ENCODE results near the gene CYP2R1.
A peak's percentile ranks its signal among the peaks of the same experiment; 100 is the strongest.

CYP2R1 gene

GRCh38 chr11:14892036-14892556 is at the start of gene CYP2R1:
Gene CYP2R1, minus strand, starts transcription at chr11:14892231. Its CDS starts 26 bp downstream, at chr11:14892205.
- DNase-seq (ENCODE audit: low read depth): peak; percentile 82

- DNase-seq (ENCODE audit: low read depth): no peak
Observed at GRCh38 chr11:14938936-14939335, 46.9 kb upstream of the CYP2R1 start.

GRCh38 chr11:14934641-14935351 is 42.8 kb upstream of the CYP2R1 start:
- no peak for DNase-seq (ENCODE audit: low read depth)

- DNase-seq (ENCODE audit: low read depth): no peak
Observed at GRCh38 chr11:14932447-14932846, 40.4 kb upstream of the CYP2R1 start.

GRCh38 chr11:14930369-14930768 is 38.3 kb upstream of the CYP2R1 start:
- DNase-seq (ENCODE audit: low read depth): no peak

GRCh38 chr11:14927146-14927545 is 35.1 kb upstream of the CYP2R1 start:
- no peak for DNase-seq (ENCODE audit: low read depth)

- DNase-seq (ENCODE audit: low read depth): no peak
Observed at GRCh38 chr11:14924318-14924717, 32.3 kb upstream of the CYP2R1 start.

GRCh38 chr11:14916403-14916802 is 24.4 kb upstream of the CYP2R1 start:
- DNase-seq (ENCODE audit: low read depth): no peak

GRCh38 chr11:14914536-14914935 is 22.5 kb upstream of the CYP2R1 start:
- DNase-seq (ENCODE audit: low read depth): no peak

GRCh38 chr11:14908214-14908880 is 16.3 kb upstream of the CYP2R1 start:
- DNase-seq (ENCODE audit: low read depth): no peak

GRCh38 chr11:14907411-14908213 is 15.6 kb upstream of the CYP2R1 start:
- peak; percentile 82 for DNase-seq (ENCODE audit: low read depth)

GRCh38 chr11:14906993-14907392 is 15.0 kb upstream of the CYP2R1 start:
- no peak for DNase-seq (ENCODE audit: low read depth)

GRCh38 chr11:14906578-14906977 is 14.5 kb upstream of the CYP2R1 start:
- DNase-seq (ENCODE audit: low read depth): no peak

- DNase-seq (ENCODE audit: low read depth): peak; percentile 57
Observed at GRCh38 chr11:14905104-14906033, 13.3 kb upstream of the CYP2R1 start.

GRCh38 chr11:14904745-14905103 is 12.7 kb upstream of the CYP2R1 start:
- DNase-seq (ENCODE audit: low read depth): peak; percentile 85

GRCh38 chr11:14902650-14903350 is 10.8 kb upstream of the CYP2R1 start:
- DNase-seq (ENCODE audit: low read depth): no peak

- no peak for DNase-seq (ENCODE audit: low read depth)
Observed at GRCh38 chr11:14898906-14899305, 6.9 kb upstream of the CYP2R1 start.

GRCh38 chr11:14898355-14898754 is 6.3 kb upstream of the CYP2R1 start:
- DNase-seq (ENCODE audit: low read depth): no peak

- no peak for DNase-seq (ENCODE audit: low read depth)
Observed at GRCh38 chr11:14894657-14895598, 2.9 kb upstream of the CYP2R1 start.

GRCh38 chr11:14892577-14892976 is 546 bp upstream of the CYP2R1 start:
- DNase-seq (ENCODE audit: low read depth): no peak

Data from activated T-cell treated with anti-CD3 and anti-CD28 coated beads for 1 hour (primary cell).